ENCODE measurements around the gene FLNB. TPM values are rescaled to one million over a fixed set of nuclear protein-coding genes. Genes with fewer than 3 reads are reported as not detected.

Gene FLNB
- total and polyA plus RNA-seq, 2 of the 8 experiments (the other 6 are each of a cell fraction or from before 2014, with no cell fraction given): 72.3 to 118 TPM

DNA sequence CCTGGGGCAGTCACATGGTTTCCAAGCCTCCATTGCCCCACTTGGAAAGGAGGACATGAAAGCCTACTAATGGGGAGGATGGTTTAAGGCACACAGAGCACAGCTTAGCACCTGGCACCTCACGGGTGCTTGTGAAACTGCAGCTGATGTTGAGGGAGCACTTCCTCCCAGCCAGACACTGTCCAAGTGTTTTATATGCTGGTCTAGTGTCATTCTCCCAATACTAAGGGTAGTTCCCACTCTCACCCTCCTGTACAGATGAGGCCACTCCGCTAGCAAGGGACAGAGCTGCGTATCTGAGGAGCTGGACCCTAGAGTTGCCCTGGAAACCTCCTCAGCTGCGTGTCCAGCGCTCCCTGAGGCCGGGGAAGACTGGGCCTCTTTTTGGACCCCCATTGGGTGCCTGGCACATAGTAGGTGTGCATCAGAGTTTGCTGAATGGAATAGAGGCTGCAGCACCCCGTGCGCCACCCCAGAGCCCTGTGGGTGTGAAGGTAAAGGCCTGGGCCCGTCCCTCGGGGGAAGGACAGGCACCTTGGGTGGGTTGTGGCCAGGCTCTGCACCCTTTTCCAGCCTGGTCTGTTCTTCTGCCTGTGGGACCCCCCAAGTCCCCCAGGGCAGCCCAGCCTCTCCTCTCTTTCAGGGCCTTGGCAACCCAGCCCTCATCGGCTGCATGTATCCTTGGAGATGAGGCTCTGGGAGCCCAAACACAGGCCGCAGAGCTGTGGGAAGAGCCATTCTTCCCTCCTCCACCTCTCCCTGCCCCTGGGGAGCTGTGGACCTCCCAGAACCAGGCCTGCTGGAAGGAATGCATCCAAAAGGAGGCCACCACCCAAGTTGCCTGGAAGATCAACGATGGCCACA is 171.2 kb downstream of the FLNB start (continued):
- TF ChIP-seq CBX8 (IDR thresholded peaks at IDR 0.05; ENCODE audit: borderline replicate concordance, low read depth, low read length) (no peak), CHD7 (IDR thresholded peaks at IDR 0.05; ENCODE audit: insufficient replicate concordance, low read length) (no peak), SIN3A (conservative IDR thresholded peaks at IDR 0.05 in 1 of 2, IDR thresholded peaks at IDR 0.05 in 1 of 2; ENCODE audit: low read depth in 1 of 2, low read length in 2 of 2) (no peak), CEBPB (IDR thresholded peaks at IDR 0.05; ENCODE audit: low read depth, low read length) (no peak)
